ENCODE data around the gene MMD. TPM values are rescaled to one million over a fixed set of nuclear protein-coding genes. Genes with fewer than 3 reads are reported as not detected.
"Not testable (repeated sequence)": the region's sequence is repeated elsewhere in the genome, so short reads cannot be mapped to it uniquely, and the experiment has no call there.

Gene MMD
- total RNA-seq, 4 donors from 2014 or later: 18.0 to 37.9 (median 29.1) TPM

GRCh38 chr17:55433029-55433628 is 11.5 kb upstream of the MMD start:
- Histone ChIP-seq H3K27ac (peak overlapping the region; percentile 55 to 72 (median 68)), H3K27me3 (no peaks in the 10 kb centered on the region), H3K4me1 (peaks cover 3 to 36% (median 7%) of the 10 kb centered on the region in 3 donors), H3K36me3 (no peaks in the 10 kb centered on the region), H3K4me3 (no peak overlapping the region), H3K9me3 (no peaks in the 10 kb centered on the region)
- peak; percentile 9 for ATAC-seq
- TF ChIP-seq POLR2A (IDR thresholded peaks at IDR 0.05) (no peak), CTCF (IDR thresholded peaks at IDR 0.05) (no peak), POLR2AphosphoS5 (IDR thresholded peaks at IDR 0.05) (no peak), EP300 (IDR thresholded peaks at IDR 0.05) (no peak)
- 36 to 41% methylated on average over 4 to 7 of the region's 7 CpGs for WGBS, 2 donors (ENCODE audit: low coverage in 1 of 2)

- Histone ChIP-seq H3K27ac (peak overlapping the region in 3 of 4 donors; percentile 66 to 72 (median 69)), H3K4me3 (no peak overlapping the region), H3K27me3 (no peaks in the 10 kb centered on the region), H3K4me1 (peaks cover 3 to 36% (median 7%) of the 10 kb centered on the region in 3 donors), H3K9me3 (no peaks in the 10 kb centered on the region), H3K36me3 (no peaks in the 10 kb centered on the region)
- TF ChIP-seq POLR2A (IDR thresholded peaks at IDR 0.05) (no peak), EP300 (IDR thresholded peaks at IDR 0.05) (no peak), CTCF (IDR thresholded peaks at IDR 0.05) (no peak), POLR2AphosphoS5 (IDR thresholded peaks at IDR 0.05) (no peak)
- 91 to 93% methylated on average over 4 of the region's 4 CpGs for WGBS, 2 donors (ENCODE audit: low coverage in 1 of 2)
- no peak for ATAC-seq
Measured at GRCh38 chr17:55432358-55433028, 10.9 kb upstream of the MMD start.

GRCh38 chr17:55431914-55432313 is 10.3 kb upstream of the MMD start:
- peaks cover 3 to 30% (median 7%) of the 10 kb centered on the region in 3 donors for H3K4me1 ChIP-seq
- not testable (repeated sequence) for ATAC-seq, H3K27ac ChIP-seq, H3K36me3 ChIP-seq, H3K9me3 ChIP-seq, H3K27me3 ChIP-seq, H3K4me3 ChIP-seq
- no CpG with 5 or more reads among the region's 1 CpG for WGBS, 2 donors (ENCODE audit: low coverage in 1 of 2)

GRCh38 chr17:55430541-55431288 is 9.1 kb upstream of the MMD start:
- Histone ChIP-seq H3K36me3 (no peaks in the 10 kb centered on the region), H3K4me1 (peaks cover 0 to 28% (median 7%) of the 10 kb centered on the region in 3 donors), H3K27ac (no peak overlapping the region), H3K9me3 (no peaks in the 10 kb centered on the region), H3K4me3 (no peak overlapping the region), H3K27me3 (no peaks in the 10 kb centered on the region)
- TF ChIP-seq EP300 (IDR thresholded peaks at IDR 0.05) (no peak), POLR2A (IDR thresholded peaks at IDR 0.05) (no peak), CTCF (IDR thresholded peaks at IDR 0.05) (no peak), POLR2AphosphoS5 (IDR thresholded peaks at IDR 0.05) (no peak)
- no peak for ATAC-seq
- 13 to 63% methylated on average over 2 to 4 of the region's 4 CpGs for WGBS, 2 donors (ENCODE audit: low coverage in 1 of 2)

GRCh38 chr17:55427587-55427882 is 5.9 kb upstream of the MMD start:
- 96 to 100% methylated on average over 2 of the region's 2 CpGs for WGBS, 2 donors (ENCODE audit: low coverage in 1 of 2)
- H3K27ac ChIP-seq: peak overlapping the region in 1 of 4 donors; percentile 49
- no peaks in the 10 kb centered on the region for H3K27me3 ChIP-seq
- TF ChIP-seq EP300 (IDR thresholded peaks at IDR 0.05) (no peak), POLR2A (IDR thresholded peaks at IDR 0.05) (no peak), POLR2AphosphoS5 (IDR thresholded peaks at IDR 0.05) (no peak), CTCF (IDR thresholded peaks at IDR 0.05) (no peak)
- H3K36me3 ChIP-seq: no peaks in the 10 kb centered on the region
- H3K9me3 ChIP-seq: no peaks in the 10 kb centered on the region
- ATAC-seq: no peak
- H3K4me3 ChIP-seq: no peak overlapping the region
- H3K4me1 ChIP-seq: peaks cover 0 to 14% (median 0%) of the 10 kb centered on the region in 3 donors
